Hepatocyte (in vitro differentiated cells): ENCODE data around the gene CAPZA2.

Experiments
- EZH2 ChIP-seq: fragments of 200-600 bp; sonication (generic); IDR thresholded peaks from 2 replicates; pipeline ENCODE4 v1.6.1; 2016; ENCODE audit warnings: antibody characterized with exemption, mild to moderate bottlenecking, borderline replicate concordance
- EZH2phosphoT487 ChIP-seq: fragments of 200-600 bp; sonication (generic); IDR thresholded peaks from one replicate; pipeline ENCODE4 v1.6.1; 2018; ENCODE audit warnings: antibody characterized with exemption, mild to moderate bottlenecking, low read depth, moderate library complexity; ENCODE audit not compliant: unreplicated experiment, severe bottlenecking
- TF ChIP-seq, protein P1 (sequence below): fragments of 200-600 bp; sonication (generic); IDR thresholded peaks from 2 replicates; pipeline ENCODE4 v1.5.1; 2016; ENCODE audit warnings: antibody characterized with exemption, mild to moderate bottlenecking; ENCODE audit not compliant: poor library complexity

DNA sequence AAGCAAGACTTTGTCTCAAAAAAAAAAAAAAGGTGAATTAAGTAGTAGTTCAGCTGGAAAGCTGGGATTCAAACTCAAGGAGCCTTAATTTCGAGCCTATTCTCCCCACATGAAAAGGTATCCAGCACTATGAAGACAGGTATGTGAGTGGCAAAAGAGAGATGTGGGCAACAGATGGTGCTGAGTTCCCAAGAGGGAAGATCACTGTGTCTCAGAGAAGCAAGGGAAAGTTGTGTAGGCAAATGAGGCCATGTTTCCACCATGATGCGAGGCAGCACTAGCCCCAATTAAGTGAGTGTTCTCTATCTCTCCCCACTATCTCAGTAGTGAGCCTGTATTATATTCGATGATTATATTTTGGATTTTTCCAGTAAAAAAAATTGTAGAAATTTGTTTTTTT, 71.1 kb downstream of the CAPZA2 start:
- TF ChIP-seq, protein P1, sequence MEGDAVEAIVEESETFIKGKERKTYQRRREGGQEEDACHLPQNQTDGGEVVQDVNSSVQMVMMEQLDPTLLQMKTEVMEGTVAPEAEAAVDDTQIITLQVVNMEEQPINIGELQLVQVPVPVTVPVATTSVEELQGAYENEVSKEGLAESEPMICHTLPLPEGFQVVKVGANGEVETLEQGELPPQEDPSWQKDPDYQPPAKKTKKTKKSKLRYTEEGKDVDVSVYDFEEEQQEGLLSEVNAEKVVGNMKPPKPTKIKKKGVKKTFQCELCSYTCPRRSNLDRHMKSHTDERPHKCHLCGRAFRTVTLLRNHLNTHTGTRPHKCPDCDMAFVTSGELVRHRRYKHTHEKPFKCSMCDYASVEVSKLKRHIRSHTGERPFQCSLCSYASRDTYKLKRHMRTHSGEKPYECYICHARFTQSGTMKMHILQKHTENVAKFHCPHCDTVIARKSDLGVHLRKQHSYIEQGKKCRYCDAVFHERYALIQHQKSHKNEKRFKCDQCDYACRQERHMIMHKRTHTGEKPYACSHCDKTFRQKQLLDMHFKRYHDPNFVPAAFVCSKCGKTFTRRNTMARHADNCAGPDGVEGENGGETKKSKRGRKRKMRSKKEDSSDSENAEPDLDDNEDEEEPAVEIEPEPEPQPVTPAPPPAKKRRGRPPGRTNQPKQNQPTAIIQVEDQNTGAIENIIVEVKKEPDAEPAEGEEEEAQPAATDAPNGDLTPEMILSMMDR: no peak
- TF ChIP-seq EZH2phosphoT487 (no peak), EZH2 (no peak)
